Duodenal mucosa (tissue), 2 donors: ENCODE data around the gene COL28A1.
A peak's percentile ranks its signal among the peaks of the same experiment; 100 is the strongest.

Source experiments
- H3K27ac ChIP-seq: one replicate; pipeline ENCODE4 v1.7.0; 2013; ENCODE audit warnings: low read depth, low read length
- H3K27me3 ChIP-seq, 2 donors: one replicate each; pipeline ENCODE4 v1.7.0; 2013; ENCODE audit warnings: low read length in 2 of 2, control low read depth in 1 of 2; ENCODE audit not compliant: insufficient read depth in 2 of 2, control insufficient read depth in 1 of 2
- H3K36me3 ChIP-seq, 2 donors: one replicate each; pipeline ENCODE4 v1.7.0; 2013; ENCODE audit warnings: low read length in 2 of 2, control low read depth in 1 of 2; ENCODE audit not compliant: insufficient read depth in 2 of 2, control insufficient read depth in 1 of 2
- H3K4me1 ChIP-seq, 2 donors: one replicate each; pipeline ENCODE4 v1.7.0; 2013; ENCODE audit warnings: low read length in 2 of 2, control low read depth in 1 of 2; ENCODE audit not compliant: insufficient read depth in 2 of 2, control insufficient read depth in 1 of 2
- H3K4me3 ChIP-seq, 2 donors: one replicate each; pipeline ENCODE4 v1.7.0; 2013; ENCODE audit warnings: low read length in 2 of 2, low read depth in 1 of 2
- H3K9ac ChIP-seq, 2 donors: one replicate each; pipeline ENCODE4 v1.7.0; 2013; ENCODE audit warnings: low read length in 2 of 2, low read depth in 1 of 2
- H3K9me3 ChIP-seq, 2 donors: one replicate each; pipeline ENCODE4 v1.7.0; 2013; ENCODE audit warnings: low read length in 2 of 2, control low read depth in 1 of 2; ENCODE audit not compliant: control insufficient read depth in 1 of 2

COL28A1 gene

GRCh38 chr7:7569615-7570014 is 33.9 kb upstream of the COL28A1 start:
- Histone ChIP-seq H3K9me3 (no peaks in the 10 kb centered on the region), H3K9ac (no peak overlapping the region), H3K4me3 (peak overlapping the region in 1 of 2 donors; percentile 18), H3K27ac (no peak overlapping the region), H3K36me3 (peaks cover 0 to 4% of the 10 kb centered on the region in 2 donors), H3K27me3 (no peaks in the 10 kb centered on the region), H3K4me1 (peaks cover 15 to 27% of the 10 kb centered on the region in 2 donors)

DNA sequence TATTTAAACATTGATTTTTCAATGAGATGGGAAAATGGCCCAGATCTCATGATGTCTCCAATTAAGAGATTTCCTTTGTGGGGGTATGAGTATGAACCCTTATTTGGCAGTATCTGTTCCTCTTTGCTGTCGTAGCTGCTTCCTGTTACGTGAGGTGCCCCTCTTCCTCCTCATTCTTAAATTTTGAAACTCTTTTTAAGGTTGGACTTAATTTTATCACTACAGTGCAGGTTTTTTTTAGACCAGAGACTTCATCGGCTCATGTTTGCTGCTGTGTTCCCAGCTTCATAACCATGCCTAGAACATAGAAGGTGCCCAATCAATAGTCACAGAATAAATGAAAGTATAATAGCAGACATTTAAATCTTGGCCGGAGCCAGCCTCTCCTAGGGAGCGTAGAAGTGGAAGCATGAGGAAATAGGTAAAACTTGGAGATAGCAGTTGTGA is 33.4 kb upstream of the COL28A1 start:
- Histone ChIP-seq H3K9me3 (no peaks in the 10 kb centered on the region), H3K27ac (no peak overlapping the region), H3K4me1 (peaks cover 15 to 28% of the 10 kb centered on the region in 2 donors), H3K27me3 (no peaks in the 10 kb centered on the region), H3K9ac (no peak overlapping the region), H3K4me3 (peak overlapping the region; percentile 18 to 28), H3K36me3 (peaks cover 0 to 4% of the 10 kb centered on the region in 2 donors)

GRCh38 chr7:7568553-7568952 is 32.9 kb upstream of the COL28A1 start:
- H3K4me1 ChIP-seq: peaks cover 15 to 32% of the 10 kb centered on the region in 2 donors
- peak overlapping the region; percentile 28 to 77 for H3K4me3 ChIP-seq
- H3K9me3 ChIP-seq: no peaks in the 10 kb centered on the region
- H3K27ac ChIP-seq: no peak overlapping the region
- H3K9ac ChIP-seq: no peak overlapping the region
- peaks cover 0 to 4% of the 10 kb centered on the region in 2 donors for H3K36me3 ChIP-seq
- no peaks in the 10 kb centered on the region for H3K27me3 ChIP-seq

- no peaks in the 10 kb centered on the region for H3K9me3 ChIP-seq
- peak overlapping the region; percentile 77 to 85 for H3K4me3 ChIP-seq
- H3K9ac ChIP-seq: peak overlapping the region in 1 of 2 donors; percentile 86
- H3K36me3 ChIP-seq: no peaks in the 10 kb centered on the region
- H3K4me1 ChIP-seq: peaks cover 15 to 32% of the 10 kb centered on the region in 2 donors
- no peaks in the 10 kb centered on the region for H3K27me3 ChIP-seq
- no peak overlapping the region for H3K27ac ChIP-seq
Measured at GRCh38 chr7:7567898-7568531, 32.3 kb upstream of the COL28A1 start.

DNA sequence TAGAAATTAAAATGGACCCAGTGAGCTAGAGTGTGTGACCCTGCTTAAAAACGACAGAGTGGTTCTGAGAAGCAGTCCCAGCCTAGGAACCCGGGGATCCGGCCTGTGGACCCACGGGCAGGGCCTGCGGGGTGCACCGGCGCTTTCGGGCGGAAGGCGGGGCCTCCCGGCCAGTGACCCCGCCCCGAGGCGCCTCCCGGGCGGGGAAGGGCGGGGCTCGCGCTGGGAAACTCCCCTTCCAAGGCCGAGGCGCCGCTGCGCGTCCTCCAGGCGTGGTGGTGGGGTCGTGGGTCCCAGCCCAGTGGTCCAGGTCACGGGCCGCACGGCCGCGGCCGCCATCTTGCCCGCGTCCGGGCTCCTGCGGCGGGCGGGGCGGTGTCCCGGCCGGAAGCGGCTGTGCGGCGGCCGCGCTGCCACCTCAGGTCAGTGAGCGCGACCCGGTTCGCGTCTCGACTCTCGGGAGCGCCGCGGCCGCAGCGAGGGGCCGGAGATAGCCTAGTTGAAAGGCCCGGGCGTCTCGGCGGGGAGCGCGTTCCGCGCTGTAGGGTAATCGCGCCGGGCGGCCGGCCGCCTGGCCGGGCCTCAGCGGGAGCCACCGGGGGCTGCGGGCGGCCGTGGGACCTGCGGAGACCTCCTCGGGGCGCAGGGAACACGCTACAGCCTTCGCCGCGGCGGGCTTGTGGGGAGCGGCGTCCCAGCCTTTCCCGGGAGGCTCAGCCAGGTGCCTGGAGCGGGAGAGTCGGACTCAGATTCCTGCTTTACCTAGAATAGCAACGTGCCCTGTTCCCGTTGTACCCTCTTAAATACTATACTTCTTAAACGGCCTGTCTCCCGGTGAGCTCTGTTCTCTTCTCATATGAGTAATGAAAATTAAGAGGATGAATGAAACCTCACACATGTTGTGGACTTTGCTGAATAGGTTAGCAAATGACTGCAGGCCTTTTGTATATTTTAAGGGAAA is 31.3 kb upstream of the COL28A1 start, which contains the start of gene MIOS:
TSS of gene MIOS (plus strand) at position 234 of the 961 bp plus-strand sequence. CDS start 5,592 bp downstream, outside the sequence.
- Histone ChIP-seq H3K27me3 (no peaks in the 10 kb centered on the region), H3K27ac (peak within 1 kb of the TSS; percentile 83), H3K9ac (peak within 1 kb of the TSS; percentile 78 to 86), H3K4me3 (peak within 1 kb of the TSS; percentile 77 to 85), H3K36me3 (no peaks in the 10 kb centered on the region), H3K9me3 (no peaks in the 10 kb centered on the region), H3K4me1 (peaks cover 15 to 32% of the 10 kb centered on the region in 2 donors)

GRCh38 chr7:7565746-7566650 is 30.3 kb upstream of the COL28A1 start:
- H3K4me1 ChIP-seq: peaks cover 15 to 32% of the 10 kb centered on the region in 2 donors
- H3K4me3 ChIP-seq: peak overlapping the region; percentile 77 to 85
- H3K9ac ChIP-seq: peak overlapping the region; percentile 78 to 86
- H3K9me3 ChIP-seq: peaks cover 0 to 2% of the 10 kb centered on the region in 2 donors
- H3K36me3 ChIP-seq: no peaks in the 10 kb centered on the region
- no peaks in the 10 kb centered on the region for H3K27me3 ChIP-seq
- peak overlapping the region; percentile 83 for H3K27ac ChIP-seq

DNA sequence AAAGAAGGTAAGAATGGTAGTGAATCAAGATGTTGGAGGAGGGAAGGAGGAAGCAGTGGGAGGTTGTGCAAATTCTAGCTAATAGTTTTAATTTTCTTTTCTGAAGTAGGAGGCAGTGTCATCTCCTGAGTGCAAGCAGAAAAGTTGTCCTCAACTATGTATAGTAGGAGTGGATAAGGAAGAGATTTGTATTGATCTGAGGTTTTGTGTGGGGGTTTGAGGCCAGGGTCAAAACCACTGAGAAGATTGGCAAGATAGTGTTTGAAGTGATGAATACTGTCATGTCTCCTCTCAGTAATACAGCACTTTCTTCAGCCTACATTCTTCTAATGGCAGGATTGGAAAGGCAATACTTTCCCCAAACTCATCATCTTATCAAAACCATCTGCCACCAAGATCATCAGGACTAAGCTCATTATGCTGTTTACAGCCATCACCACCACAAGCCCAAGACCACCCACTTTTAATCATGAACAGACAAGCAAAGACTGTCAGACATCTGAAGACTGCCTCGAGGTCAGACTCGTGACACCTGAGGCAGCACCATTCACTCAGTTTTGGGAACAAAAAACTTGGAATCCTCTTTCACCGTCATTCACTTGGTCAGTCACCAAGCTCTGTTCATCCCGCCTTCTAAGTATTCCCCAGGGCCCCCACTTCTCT is 29.5 kb upstream of the COL28A1 start:
- peaks cover 15 to 32% of the 10 kb centered on the region in 2 donors for H3K4me1 ChIP-seq
- H3K27ac ChIP-seq: no peak overlapping the region

DNA sequence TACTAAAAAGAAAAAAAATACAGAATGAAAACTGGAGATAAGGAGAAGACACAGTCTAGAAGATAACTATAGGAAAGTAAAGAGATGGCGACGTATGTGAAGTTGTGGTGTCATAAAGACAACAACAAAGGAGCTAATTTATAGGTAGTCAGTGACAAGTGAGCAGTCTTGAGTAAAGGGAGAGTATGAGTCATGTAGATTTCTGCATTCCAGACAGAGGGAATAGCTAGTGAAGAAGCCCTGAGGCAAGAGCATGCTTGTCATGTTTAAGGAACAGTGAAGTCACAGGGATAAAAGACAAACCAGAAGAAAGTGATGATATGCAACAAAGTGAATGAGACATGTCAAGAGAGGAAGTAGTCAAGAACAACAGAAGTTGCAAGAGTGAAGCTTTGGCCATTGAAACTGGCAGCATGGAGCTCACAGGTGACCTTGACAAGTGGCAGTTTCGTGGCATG is 28.7 kb upstream of the COL28A1 start:
- Histone ChIP-seq H3K9ac (no peak overlapping the region), H3K36me3 (no peaks in the 10 kb centered on the region), H3K4me1 (peaks cover 15 to 24% of the 10 kb centered on the region in 2 donors), H3K9me3 (peaks cover 0 to 4% of the 10 kb centered on the region in 2 donors), H3K27ac (no peak overlapping the region), H3K4me3 (no peak overlapping the region), H3K27me3 (no peaks in the 10 kb centered on the region)

More for the DNA sequence above, 29.5 kb upstream of the COL28A1 start:
- H3K36me3 ChIP-seq: no peaks in the 10 kb centered on the region
- no peak overlapping the region for H3K4me3 ChIP-seq
- no peaks in the 10 kb centered on the region for H3K27me3 ChIP-seq
- H3K9me3 ChIP-seq: peaks cover 0 to 4% of the 10 kb centered on the region in 2 donors
- H3K9ac ChIP-seq: no peak overlapping the region

GRCh38 chr7:7563813-7564212 is 28.1 kb upstream of the COL28A1 start:
- H3K4me3 ChIP-seq: no peak overlapping the region
- H3K27ac ChIP-seq: no peak overlapping the region

More at GRCh38 chr7:7563813-7564212, 28.1 kb upstream of the COL28A1 start:
- Histone ChIP-seq H3K9ac (no peak overlapping the region), H3K4me1 (peaks cover 14 to 19% of the 10 kb centered on the region in 2 donors), H3K9me3 (peaks cover 2 to 4% of the 10 kb centered on the region in 2 donors), H3K27me3 (no peaks in the 10 kb centered on the region), H3K36me3 (no peaks in the 10 kb centered on the region)
